ENCODE results near the gene IL3.

IL3 gene

GRCh38 chr5:132025403-132025971 is 35.0 kb upstream of the IL3 start:
- Histone ChIP-seq H3K36me3 (ENCODE audit: control insufficient read depth in 5 of 5, insufficient read depth in 5 of 5, low read length in 5 of 5) (no peaks in the 10 kb centered on the region), H3K4me1 (ENCODE audit: control insufficient read depth in 5 of 5, insufficient read depth in 5 of 5, low read length in 5 of 5) (no peaks in the 10 kb centered on the region)

DNA sequence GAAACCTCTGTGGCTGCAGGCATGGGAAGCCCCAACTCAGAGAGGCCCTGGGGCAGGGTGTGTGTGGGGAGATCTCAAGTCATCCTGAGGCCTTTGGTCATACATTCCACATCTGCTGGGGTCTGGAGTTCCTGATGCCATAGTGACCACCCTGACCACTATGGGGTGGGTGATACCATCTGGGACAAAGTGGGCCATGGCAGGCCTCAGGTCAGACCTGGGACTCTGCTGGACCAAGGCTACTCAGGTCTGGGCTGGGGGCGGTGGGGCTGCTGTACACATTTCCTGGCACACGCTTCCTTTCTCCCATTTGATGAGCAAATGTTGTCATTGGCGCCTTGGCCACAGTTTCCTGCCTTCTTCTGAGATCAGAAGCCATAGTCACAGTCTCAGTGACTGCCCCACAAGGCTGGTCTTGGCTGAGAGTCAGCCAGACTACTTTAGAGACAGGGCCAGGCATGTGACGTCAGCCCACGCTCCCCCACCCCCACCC is 33.9 kb upstream of the IL3 start:
- no peak overlapping the region for H3K27ac ChIP-seq (ENCODE audit: low read depth, low read length)
- H3K4me1 ChIP-seq (ENCODE audit: control insufficient read depth in 5 of 5, insufficient read depth in 5 of 5, low read length in 5 of 5): no peaks in the 10 kb centered on the region
- H3K4me3 ChIP-seq (ENCODE audit: low read depth in 1 of 5, low read length in 5 of 5): no peak overlapping the region
- no peak overlapping the region for H3K9ac ChIP-seq (ENCODE audit: low read length in 5 of 5)
- peaks cover 0 to 9% (median 7%) of the 10 kb centered on the region in 5 donors for H3K27me3 ChIP-seq (ENCODE audit: control insufficient read depth in 5 of 5, insufficient read depth in 4 of 5, low read length in 5 of 5)
- H3K36me3 ChIP-seq (ENCODE audit: control insufficient read depth in 5 of 5, insufficient read depth in 5 of 5, low read length in 5 of 5): no peaks in the 10 kb centered on the region
- no peaks in the 10 kb centered on the region for H3K9me3 ChIP-seq (ENCODE audit: control insufficient read depth in 5 of 5, low read length in 5 of 5)

More at GRCh38 chr5:132025403-132025971, 35.0 kb upstream of the IL3 start:
- no peak overlapping the region for H3K27ac ChIP-seq (ENCODE audit: low read depth, low read length)
- H3K9ac ChIP-seq (ENCODE audit: low read length in 5 of 5): no peak overlapping the region
- peaks cover 0 to 9% (median 7%) of the 10 kb centered on the region in 5 donors for H3K27me3 ChIP-seq (ENCODE audit: control insufficient read depth in 5 of 5, insufficient read depth in 4 of 5, low read length in 5 of 5)
- no peak overlapping the region for H3K4me3 ChIP-seq (ENCODE audit: low read depth in 1 of 5, low read length in 5 of 5)
- H3K9me3 ChIP-seq (ENCODE audit: control insufficient read depth in 5 of 5, low read length in 5 of 5): no peaks in the 10 kb centered on the region

- Histone ChIP-seq H3K27ac (ENCODE audit: low read depth, low read length) (no peak overlapping the region), H3K27me3 (ENCODE audit: control insufficient read depth in 5 of 5, insufficient read depth in 4 of 5, low read length in 5 of 5) (peaks cover 0 to 9% (median 7%) of the 10 kb centered on the region in 5 donors), H3K4me1 (ENCODE audit: control insufficient read depth in 5 of 5, insufficient read depth in 5 of 5, low read length in 5 of 5) (no peaks in the 10 kb centered on the region), H3K4me3 (ENCODE audit: low read depth in 1 of 5, low read length in 5 of 5) (no peak overlapping the region), H3K36me3 (ENCODE audit: control insufficient read depth in 5 of 5, insufficient read depth in 5 of 5, low read length in 5 of 5) (no peaks in the 10 kb centered on the region), H3K9ac (ENCODE audit: low read length in 5 of 5) (no peak overlapping the region), H3K9me3 (ENCODE audit: control insufficient read depth in 5 of 5, low read length in 5 of 5) (no peaks in the 10 kb centered on the region)
Measured at GRCh38 chr5:132027027-132027426, 33.4 kb upstream of the IL3 start.

DNA sequence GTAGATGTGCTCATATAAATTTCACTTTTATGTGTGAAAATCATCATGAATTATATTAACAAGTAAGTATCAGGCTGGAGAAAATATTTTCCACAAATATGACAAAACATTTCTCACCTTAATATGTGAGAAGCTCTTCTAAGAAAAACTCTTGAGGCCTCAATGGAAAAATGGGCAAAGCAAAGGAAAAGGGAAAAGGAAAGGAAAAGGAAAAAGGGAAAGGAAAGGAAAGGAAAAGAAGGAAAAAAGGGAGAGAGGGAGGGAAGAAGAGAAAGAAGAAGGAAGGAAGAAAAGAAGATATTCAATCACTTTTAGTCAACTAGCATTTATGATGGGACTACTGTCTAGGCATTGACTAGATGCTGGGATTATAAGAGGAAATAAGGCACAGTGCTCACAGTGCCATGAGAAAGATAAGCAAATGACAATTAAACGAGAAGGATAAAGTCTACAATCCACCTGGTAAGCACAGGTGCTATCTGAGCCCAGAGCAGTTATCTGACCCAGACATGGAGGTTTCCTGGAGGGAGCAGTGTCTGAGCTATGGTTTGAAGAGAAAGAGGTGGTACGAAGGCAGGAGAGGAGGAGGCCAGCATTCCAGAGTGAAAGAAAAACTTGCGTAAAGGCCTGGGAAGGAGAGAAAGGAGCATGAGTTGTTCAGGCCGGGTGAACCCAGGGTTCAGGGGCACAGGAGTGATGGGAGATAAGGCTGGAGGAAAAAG is 30.7 kb upstream of the IL3 start:
- H3K4me1 ChIP-seq (ENCODE audit: control insufficient read depth in 5 of 5, insufficient read depth in 5 of 5, low read length in 5 of 5): no peaks in the 10 kb centered on the region
- H3K9ac ChIP-seq (ENCODE audit: low read length in 5 of 5): no peak overlapping the region
- H3K27me3 ChIP-seq (ENCODE audit: control insufficient read depth in 5 of 5, insufficient read depth in 4 of 5, low read length in 5 of 5): peaks cover 0 to 9% (median 2%) of the 10 kb centered on the region in 5 donors
- H3K4me3 ChIP-seq (ENCODE audit: low read depth in 1 of 5, low read length in 5 of 5): no peak overlapping the region
- H3K9me3 ChIP-seq (ENCODE audit: control insufficient read depth in 5 of 5, low read length in 5 of 5): peaks cover 0 to 7% (median 0%) of the 10 kb centered on the region in 5 donors
- no peaks in the 10 kb centered on the region for H3K36me3 ChIP-seq (ENCODE audit: control insufficient read depth in 5 of 5, insufficient read depth in 5 of 5, low read length in 5 of 5)
- no peak overlapping the region for H3K27ac ChIP-seq (ENCODE audit: low read depth, low read length)

- Histone ChIP-seq H3K4me3 (ENCODE audit: low read depth in 1 of 5, low read length in 5 of 5) (no peak overlapping the region), H3K9me3 (ENCODE audit: control insufficient read depth in 5 of 5, low read length in 5 of 5) (peaks cover 0 to 7% (median 0%) of the 10 kb centered on the region in 5 donors)
Measured at GRCh38 chr5:132030610-132031009, 29.8 kb upstream of the IL3 start.

GRCh38 chr5:132032196-132032595 is 28.3 kb upstream of the IL3 start:
- no peak overlapping the region for H3K4me3 ChIP-seq (ENCODE audit: low read depth in 1 of 5, low read length in 5 of 5)
- no peaks in the 10 kb centered on the region for H3K4me1 ChIP-seq (ENCODE audit: control insufficient read depth in 5 of 5, insufficient read depth in 5 of 5, low read length in 5 of 5)
- no peaks in the 10 kb centered on the region for H3K36me3 ChIP-seq (ENCODE audit: control insufficient read depth in 5 of 5, insufficient read depth in 5 of 5, low read length in 5 of 5)
- no peak overlapping the region for H3K9ac ChIP-seq (ENCODE audit: low read length in 5 of 5)
- H3K9me3 ChIP-seq (ENCODE audit: control insufficient read depth in 5 of 5, low read length in 5 of 5): peaks cover 0 to 7% (median 0%) of the 10 kb centered on the region in 5 donors
- H3K27ac ChIP-seq (ENCODE audit: low read depth, low read length): no peak overlapping the region
- H3K27me3 ChIP-seq (ENCODE audit: control insufficient read depth in 5 of 5, insufficient read depth in 4 of 5, low read length in 5 of 5): peaks cover 0 to 6% (median 0%) of the 10 kb centered on the region in 5 donors

More at GRCh38 chr5:132030610-132031009, 29.8 kb upstream of the IL3 start:
- Histone ChIP-seq H3K36me3 (ENCODE audit: control insufficient read depth in 5 of 5, insufficient read depth in 5 of 5, low read length in 5 of 5) (no peaks in the 10 kb centered on the region), H3K9ac (ENCODE audit: low read length in 5 of 5) (no peak overlapping the region), H3K4me1 (ENCODE audit: control insufficient read depth in 5 of 5, insufficient read depth in 5 of 5, low read length in 5 of 5) (no peaks in the 10 kb centered on the region), H3K27ac (ENCODE audit: low read depth, low read length) (no peak overlapping the region), H3K27me3 (ENCODE audit: control insufficient read depth in 5 of 5, insufficient read depth in 4 of 5, low read length in 5 of 5) (peaks cover 0 to 9% (median 0%) of the 10 kb centered on the region in 5 donors)

DNA sequence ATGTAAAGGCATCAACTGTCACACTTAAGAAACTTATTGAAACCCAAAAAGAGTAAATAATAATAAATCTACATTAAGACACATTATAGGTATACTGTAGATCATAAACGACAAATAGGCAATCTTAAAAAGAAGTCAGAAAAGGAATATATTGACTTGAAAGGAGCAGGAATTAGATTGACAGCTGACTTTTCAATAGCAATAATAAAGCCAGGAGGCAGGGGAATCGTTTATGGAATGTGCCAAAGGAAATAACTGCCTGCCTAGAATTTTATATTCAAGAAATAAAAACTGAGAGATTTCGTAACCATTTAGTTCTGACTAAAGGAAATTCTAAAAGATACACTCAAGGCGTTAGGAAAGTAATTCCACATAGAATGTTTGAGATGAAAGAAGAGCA is 27.3 kb upstream of the IL3 start:
- no peaks in the 10 kb centered on the region for H3K4me1 ChIP-seq (ENCODE audit: control insufficient read depth in 5 of 5, insufficient read depth in 5 of 5, low read length in 5 of 5)
- no peak overlapping the region for H3K9ac ChIP-seq (ENCODE audit: low read length in 5 of 5)
- H3K27me3 ChIP-seq (ENCODE audit: control insufficient read depth in 5 of 5, insufficient read depth in 4 of 5, low read length in 5 of 5): peaks cover 0 to 5% (median 0%) of the 10 kb centered on the region in 5 donors
- H3K27ac ChIP-seq (ENCODE audit: low read depth, low read length): no peak overlapping the region
- peaks cover 0 to 10% (median 0%) of the 10 kb centered on the region in 5 donors for H3K9me3 ChIP-seq (ENCODE audit: control insufficient read depth in 5 of 5, low read length in 5 of 5)
- no peak overlapping the region for H3K4me3 ChIP-seq (ENCODE audit: low read depth in 1 of 5, low read length in 5 of 5)
- H3K36me3 ChIP-seq (ENCODE audit: control insufficient read depth in 5 of 5, insufficient read depth in 5 of 5, low read length in 5 of 5): no peaks in the 10 kb centered on the region

GRCh38 chr5:132037353-132037752 is 23.1 kb upstream of the IL3 start:
- Histone ChIP-seq H3K4me1 (ENCODE audit: control insufficient read depth in 5 of 5, insufficient read depth in 5 of 5, low read length in 5 of 5) (no peaks in the 10 kb centered on the region), H3K36me3 (ENCODE audit: control insufficient read depth in 5 of 5, insufficient read depth in 5 of 5, low read length in 5 of 5) (no peaks in the 10 kb centered on the region), H3K9ac (ENCODE audit: low read length in 5 of 5) (no peak overlapping the region), H3K9me3 (ENCODE audit: control insufficient read depth in 5 of 5, low read length in 5 of 5) (peaks cover 0 to 10% (median 0%) of the 10 kb centered on the region in 5 donors), H3K27ac (ENCODE audit: low read depth, low read length) (no peak overlapping the region), H3K27me3 (ENCODE audit: control insufficient read depth in 5 of 5, insufficient read depth in 4 of 5, low read length in 5 of 5) (no peaks in the 10 kb centered on the region), H3K4me3 (ENCODE audit: low read depth in 1 of 5, low read length in 5 of 5) (no peak overlapping the region)

- no peaks in the 10 kb centered on the region for H3K36me3 ChIP-seq (ENCODE audit: control insufficient read depth in 5 of 5, insufficient read depth in 5 of 5, low read length in 5 of 5)
- peaks cover 0 to 6% (median 2%) of the 10 kb centered on the region in 5 donors for H3K27me3 ChIP-seq (ENCODE audit: control insufficient read depth in 5 of 5, insufficient read depth in 4 of 5, low read length in 5 of 5)
- no peak overlapping the region for H3K4me3 ChIP-seq (ENCODE audit: low read depth in 1 of 5, low read length in 5 of 5)
- no peak overlapping the region for H3K27ac ChIP-seq (ENCODE audit: low read depth, low read length)
- no peaks in the 10 kb centered on the region for H3K4me1 ChIP-seq (ENCODE audit: control insufficient read depth in 5 of 5, insufficient read depth in 5 of 5, low read length in 5 of 5)
- no peaks in the 10 kb centered on the region for H3K9me3 ChIP-seq (ENCODE audit: control insufficient read depth in 5 of 5, low read length in 5 of 5)
- no peak overlapping the region for H3K9ac ChIP-seq (ENCODE audit: low read length in 5 of 5)
Measured at GRCh38 chr5:132044207-132044606, 16.2 kb upstream of the IL3 start.

DNA sequence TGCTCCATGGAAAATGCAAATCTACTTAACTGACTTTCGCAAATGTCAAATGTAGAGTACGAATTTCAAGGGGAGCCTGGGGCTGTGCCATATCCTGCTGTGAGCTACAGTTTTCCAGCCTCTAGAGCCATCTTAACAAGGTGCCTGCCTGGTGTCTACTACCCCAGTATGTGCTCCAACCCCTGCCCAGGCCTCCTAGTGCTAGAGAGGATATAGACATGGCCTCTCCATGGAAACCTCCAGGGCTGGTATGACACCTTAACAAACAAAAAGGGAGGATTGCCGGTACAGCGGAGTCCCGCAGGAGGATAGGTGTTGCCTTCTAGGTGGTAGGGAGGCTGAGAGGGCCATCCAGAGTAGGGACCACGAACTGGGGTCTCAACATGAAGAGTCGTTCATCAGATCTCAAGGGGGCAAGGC is 13.6 kb upstream of the IL3 start:
- no peak overlapping the region for H3K9ac ChIP-seq (ENCODE audit: low read length in 5 of 5)
- no peaks in the 10 kb centered on the region for H3K4me1 ChIP-seq (ENCODE audit: control insufficient read depth in 5 of 5, insufficient read depth in 5 of 5, low read length in 5 of 5)
- H3K9me3 ChIP-seq (ENCODE audit: control insufficient read depth in 5 of 5, low read length in 5 of 5): no peaks in the 10 kb centered on the region
- no peaks in the 10 kb centered on the region for H3K36me3 ChIP-seq (ENCODE audit: control insufficient read depth in 5 of 5, insufficient read depth in 5 of 5, low read length in 5 of 5)
- H3K27ac ChIP-seq (ENCODE audit: low read depth, low read length): no peak overlapping the region
- H3K27me3 ChIP-seq (ENCODE audit: control insufficient read depth in 5 of 5, insufficient read depth in 4 of 5, low read length in 5 of 5): peaks cover 0 to 6% (median 2%) of the 10 kb centered on the region in 5 donors
- H3K4me3 ChIP-seq (ENCODE audit: low read depth in 1 of 5, low read length in 5 of 5): no peak overlapping the region

Measured in subcutaneous abdominal adipose tissue (tissue), 5 donors.